ENCODE data around the gene NKAIN2.
"Not testable (repeated sequence)": the region's sequence is repeated elsewhere in the genome, so short reads cannot be mapped to it uniquely, and the experiment has no call there.

NKAIN2 gene

DNA sequence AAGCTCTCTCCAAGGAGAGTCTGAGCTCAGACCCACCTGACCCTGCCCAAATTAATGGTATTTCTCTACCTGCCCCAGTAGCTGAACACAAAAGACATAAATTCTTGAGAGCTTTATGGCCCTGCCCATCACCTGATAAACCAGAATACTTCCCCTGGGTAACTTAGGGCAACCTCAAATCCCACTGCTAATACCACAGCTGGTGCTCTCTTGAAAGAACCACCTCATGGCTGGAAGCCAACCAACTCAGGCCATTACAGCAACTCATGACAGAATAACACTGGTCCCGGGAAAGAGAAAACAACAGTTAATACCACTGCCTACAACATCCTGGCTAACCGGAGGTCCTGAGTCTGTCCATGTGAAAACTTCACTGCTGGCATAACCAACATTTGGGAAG lies 328.6 kb downstream of the NKAIN2 start:
- no peak for TF ChIP-seq ZNF274 (IDR thresholded peaks at IDR 0.05; ENCODE audit: low read depth, low read length)
- no peak overlapping the region for H3K4me3 ChIP-seq (ENCODE audit: low read length)

DNA sequence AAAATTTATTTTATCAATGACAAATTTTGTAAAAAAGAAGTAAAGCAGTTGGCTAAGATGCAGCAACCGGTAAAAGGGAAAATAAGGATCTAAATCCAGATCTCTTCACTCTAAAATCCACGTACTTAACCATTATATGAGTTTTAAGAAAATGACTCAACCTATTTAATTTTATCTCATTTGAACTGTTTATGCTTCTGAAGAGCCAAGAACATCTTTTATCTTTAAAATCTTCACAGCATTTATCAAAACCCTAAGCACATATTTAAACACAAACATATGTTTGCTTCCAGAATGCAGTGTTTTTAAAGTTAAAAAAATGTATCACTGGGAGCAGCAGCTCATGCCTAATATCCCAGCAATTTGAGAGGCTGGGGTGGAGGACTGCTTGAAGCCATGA lies 339.2 kb downstream of the NKAIN2 start:
- no peak for TF ChIP-seq ZNF274 (IDR thresholded peaks at IDR 0.05; ENCODE audit: low read depth, low read length)

DNA sequence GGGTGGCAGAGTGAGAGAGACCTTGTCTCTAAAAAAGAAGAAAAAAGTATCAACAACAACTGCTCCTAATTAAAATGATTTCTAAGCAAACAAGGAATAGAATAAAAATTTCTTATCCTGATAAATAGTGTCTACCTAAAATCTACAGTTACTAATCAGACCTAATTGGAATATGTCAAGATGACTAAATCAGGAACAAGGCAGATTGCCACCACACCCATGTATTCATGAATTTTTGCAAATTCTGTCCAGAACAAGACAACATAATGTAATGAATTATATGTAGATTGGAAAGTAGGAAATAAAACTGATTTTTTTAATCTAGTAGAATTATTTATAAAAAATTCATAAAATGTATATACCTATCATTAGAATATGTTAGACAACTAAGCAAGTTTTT lies 339.8 kb downstream of the NKAIN2 start:
- no peak for TF ChIP-seq ZNF274 (IDR thresholded peaks at IDR 0.05; ENCODE audit: low read depth, low read length)
- no peak overlapping the region for H3K4me3 ChIP-seq (ENCODE audit: low read length)

More for the DNA sequence above, 339.2 kb downstream of the NKAIN2 start:
- H3K4me3 ChIP-seq (ENCODE audit: low read length): no peak overlapping the region

DNA sequence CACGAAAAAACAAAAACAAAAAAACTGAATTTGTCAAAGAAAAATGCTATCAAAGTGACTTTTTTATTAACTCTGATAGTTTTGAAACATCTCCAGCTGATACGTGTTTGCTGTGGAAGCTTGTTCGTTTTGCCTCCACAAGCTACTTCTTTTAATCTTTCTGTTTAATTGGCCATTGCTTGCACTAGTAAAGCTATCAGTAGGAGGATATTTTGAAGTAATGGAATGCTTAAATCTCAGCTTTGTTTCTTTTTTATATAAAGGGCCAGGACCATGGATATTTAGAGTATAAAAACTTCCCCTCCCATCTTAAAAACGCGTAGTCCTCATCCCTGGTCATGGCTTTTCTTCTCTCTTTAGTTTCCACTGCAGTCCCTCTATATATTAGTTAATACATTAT lies 344.0 kb downstream of the NKAIN2 start:
- H3K4me3 ChIP-seq (ENCODE audit: low read length): no peak overlapping the region
- no peak for TF ChIP-seq ZNF274 (IDR thresholded peaks at IDR 0.05; ENCODE audit: low read depth, low read length)

GRCh38 chr6:124148236-124148957 lies 344.7 kb downstream of the NKAIN2 start:
- TF ChIP-seq ZNF274 (IDR thresholded peaks at IDR 0.05; ENCODE audit: low read depth, low read length): no peak
- H3K4me3 ChIP-seq (ENCODE audit: low read length): no peak overlapping the region

GRCh38 chr6:124149646-124150045 lies 346.0 kb downstream of the NKAIN2 start:
- H3K4me3 ChIP-seq (ENCODE audit: low read length): no peak overlapping the region
- no peak for TF ChIP-seq ZNF274 (IDR thresholded peaks at IDR 0.05; ENCODE audit: low read depth, low read length)

- H3K4me3 ChIP-seq (ENCODE audit: low read length): no peak overlapping the region
- TF ChIP-seq ZNF274 (IDR thresholded peaks at IDR 0.05; ENCODE audit: low read depth, low read length): no peak
These were observed 354.4 kb downstream of the NKAIN2 start for GRCh38 chr6:124158024-124158423.

- no peak overlapping the region for H3K4me3 ChIP-seq (ENCODE audit: low read length)
- TF ChIP-seq ZNF274 (IDR thresholded peaks at IDR 0.05; ENCODE audit: low read depth, low read length): no peak
These were observed 360.0 kb downstream of the NKAIN2 start for GRCh38 chr6:124163676-124164075.

DNA sequence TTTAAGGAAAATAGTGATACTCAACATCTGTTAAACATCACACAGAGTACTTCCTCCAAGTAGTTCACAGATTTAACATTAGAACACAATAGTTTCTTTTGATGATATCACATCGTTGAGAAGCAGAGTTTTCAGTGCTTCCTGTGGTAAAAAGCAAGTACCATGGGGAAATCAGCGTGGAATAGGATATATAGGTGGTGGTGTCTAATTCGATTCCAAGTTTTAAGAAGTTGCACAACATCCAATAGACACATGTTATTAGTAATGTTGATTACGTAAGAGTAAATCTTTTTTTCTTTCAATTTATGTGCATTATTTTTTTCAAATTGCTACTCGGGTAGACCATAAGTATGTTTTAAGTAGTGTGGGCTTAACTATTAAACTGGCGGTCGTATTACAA lies 360.7 kb downstream of the NKAIN2 start:
- no peak overlapping the region for H3K4me3 ChIP-seq (ENCODE audit: low read length)
- TF ChIP-seq ZNF274 (IDR thresholded peaks at IDR 0.05; ENCODE audit: low read depth, low read length): no peak

DNA sequence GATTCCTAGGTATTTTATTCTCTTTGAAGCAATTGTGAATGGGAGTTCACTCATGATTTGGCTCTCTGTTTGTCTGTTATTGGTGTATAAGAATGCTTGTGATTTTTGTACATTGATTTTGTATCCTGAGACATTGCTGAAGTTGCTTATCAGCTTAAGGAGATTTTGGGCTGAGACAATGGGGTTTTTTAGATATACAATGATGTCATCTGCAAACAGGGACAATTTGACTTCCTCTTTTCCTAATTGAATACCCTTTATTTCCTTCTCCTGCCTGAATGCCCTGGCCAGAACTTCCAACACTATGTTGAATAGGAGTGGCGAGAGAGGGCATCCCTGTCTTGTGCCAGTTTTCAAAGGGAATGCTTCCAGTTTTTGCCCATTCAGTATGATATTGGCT lies 363.6 kb downstream of the NKAIN2 start:
- H3K4me3 ChIP-seq (ENCODE audit: low read length): not testable (repeated sequence)

DNA sequence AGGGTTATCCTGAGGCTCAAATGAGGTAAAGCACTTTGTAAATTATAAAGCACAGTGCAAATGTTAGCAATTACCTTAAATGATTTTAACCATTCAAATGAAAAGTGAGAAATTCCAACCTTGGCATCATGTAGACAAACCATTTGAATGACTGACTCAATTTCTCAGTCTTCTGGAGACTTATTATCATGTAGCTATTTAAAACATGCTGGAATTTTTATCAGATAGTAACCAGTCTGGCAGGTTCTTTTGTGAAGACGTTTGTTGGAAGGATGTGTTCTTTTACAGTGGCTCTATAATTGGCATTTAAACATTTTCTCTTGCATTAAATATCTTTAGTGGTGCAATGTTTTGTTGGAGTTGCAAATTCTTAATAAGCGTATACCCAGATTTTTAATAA lies 386.6 kb downstream of the NKAIN2 start:
- no peak overlapping the region for H3K4me3 ChIP-seq (ENCODE audit: low read length)
- TF ChIP-seq ZNF274 (IDR thresholded peaks at IDR 0.05; ENCODE audit: low read depth, low read length): no peak

DNA sequence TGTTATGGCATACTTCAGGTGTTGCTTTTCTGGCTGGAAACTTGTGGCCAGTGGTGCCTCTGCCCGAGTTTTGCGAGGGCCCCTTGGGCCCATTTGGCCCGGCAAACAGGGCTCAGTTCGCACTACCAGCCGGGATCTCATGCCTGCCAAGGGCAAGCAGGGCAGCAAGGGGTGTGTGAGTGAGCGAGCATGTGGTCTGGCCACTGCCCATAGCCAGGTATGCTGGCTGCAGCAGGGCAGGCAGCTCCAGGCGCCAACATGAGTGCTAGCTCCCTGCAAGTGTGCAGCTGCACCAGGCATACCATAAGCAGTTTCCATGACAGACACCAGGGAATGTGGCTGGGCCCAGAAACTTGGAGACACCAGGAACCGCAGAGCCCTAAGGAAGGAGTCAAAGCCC lies 389.5 kb downstream of the NKAIN2 start:
- H3K4me3 ChIP-seq (ENCODE audit: low read length): no peak overlapping the region
- no peak for TF ChIP-seq ZNF274 (IDR thresholded peaks at IDR 0.05; ENCODE audit: low read depth, low read length)

DNA sequence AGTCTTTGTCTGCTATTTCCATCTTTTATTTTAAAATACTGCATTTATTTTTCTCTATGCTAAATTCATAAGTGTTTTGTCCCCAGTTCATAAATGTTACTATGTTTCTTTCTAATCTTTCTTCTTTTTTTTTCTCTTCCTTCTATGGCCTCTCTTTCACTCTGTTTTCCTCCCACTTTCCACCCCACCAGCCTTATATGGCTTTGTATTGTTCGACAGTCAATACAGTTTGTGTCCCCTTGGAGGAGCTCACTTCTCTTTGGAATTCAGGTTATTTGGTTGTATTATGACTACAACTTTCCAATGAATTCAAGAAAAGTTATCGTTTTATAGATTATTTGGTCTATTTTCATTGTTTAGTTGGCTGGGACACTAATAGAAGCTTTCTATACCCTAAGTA lies 393.5 kb downstream of the NKAIN2 start:
- TF ChIP-seq ZNF274 (IDR thresholded peaks at IDR 0.05; ENCODE audit: low read depth, low read length): no peak

GRCh38 chr6:124199286-124199685 lies 395.6 kb downstream of the NKAIN2 start:
- no peak overlapping the region for H3K4me3 ChIP-seq (ENCODE audit: low read length)
- TF ChIP-seq ZNF274 (IDR thresholded peaks at IDR 0.05; ENCODE audit: low read depth, low read length): no peak

More for the DNA sequence above, 393.5 kb downstream of the NKAIN2 start:
- no peak overlapping the region for H3K4me3 ChIP-seq (ENCODE audit: low read length)

GRCh38 chr6:124200661-124201060 lies 397.0 kb downstream of the NKAIN2 start:
- no peak overlapping the region for H3K4me3 ChIP-seq (ENCODE audit: low read length)
- TF ChIP-seq ZNF274 (IDR thresholded peaks at IDR 0.05; ENCODE audit: low read depth, low read length): no peak

Measured in GM08714 (cell line).